HEK293 (cell line): Measurements from ENCODE around the gene PER1.

Source experiments
- CTCF ChIA-PET: fragments of 350-600 bp; formaldehyde crosslinking; extraction: SDS; loops from one replicate; lab custom pipeline; 2021; ENCODE audit warnings: antibody characterized with exemption; lab: Yijun Ruan, JAX
- POLR2A ChIA-PET: fragments of 300-600 bp; formaldehyde crosslinking; extraction: SDS; loops from one replicate; lab custom pipeline; 2020; ENCODE audit warnings: antibody characterized with exemption, inconsistent platforms; lab: Yijun Ruan, JAX
- H3K27ac ChIP-seq: fragments of 200-500 bp; sonication (Bioruptor generic); 2 replicates; pipeline ENCODE4 v1.5.1; 2014; ENCODE audit warnings: low read depth, low read length, control low read depth, inconsistent platforms; ENCODE audit errors: extremely low read depth
- H3K36me3 ChIP-seq, 2 experiments: fragments of 200-500 bp in 1 of 2; sonication (Bioruptor generic) in 1 of 2; 1 replicate in 1 of 2; 2 replicates in 1 of 2; pipeline ENCODE4 v1.5.1; 2014 to 2017; ENCODE audit warnings: inconsistent platforms in 2 of 2, low read length in 2 of 2; ENCODE audit not compliant: control insufficient read depth in 2 of 2, insufficient read depth in 1 of 2
- H3K4me1 ChIP-seq: fragments of 200-500 bp; sonication (Bioruptor generic); 2 replicates; pipeline ENCODE4 v1.5.1; 2014; ENCODE audit warnings: mild to moderate bottlenecking, low read length, inconsistent platforms; ENCODE audit not compliant: control insufficient read depth, insufficient read depth
- H3K4me3 ChIP-seq: 2 replicates; pipeline ENCODE4 v1.5.1; 2011; ENCODE audit warnings: low read depth, mild to moderate bottlenecking, control low read depth, low read length, moderate library complexity
- H3K9me3 ChIP-seq: fragments of 200-500 bp; sonication (Bioruptor generic); 2 replicates; pipeline ENCODE4 v1.5.1; 2014; ENCODE audit warnings: low read depth, low read length, inconsistent platforms; ENCODE audit not compliant: control insufficient read depth, insufficient read depth
- GLI2 ChIP-seq: fragments of 450-650 bp; formaldehyde crosslinking; IDR thresholded peaks from 2 replicates; pipeline ENCODE4; 2017; ENCODE audit warnings: missing biosample characterization, missing genetic modification characterization, low read depth, borderline replicate concordance
- GLI4 ChIP-seq: fragments of 450-650 bp; formaldehyde crosslinking; IDR thresholded peaks from 2 replicates; pipeline ENCODE4 v1.5.1; 2016; ENCODE audit warnings: missing biosample characterization, missing genetic modification characterization
- KLF10 ChIP-seq: fragments of 450-650 bp; IDR thresholded peaks from 2 replicates; pipeline ENCODE4 v1.5.1; 2018; ENCODE audit warnings: missing biosample characterization, mild to moderate bottlenecking, missing genetic modification characterization
- RBAK ChIP-seq: fragments of 450-650 bp; formaldehyde crosslinking; IDR thresholded peaks from 2 replicates; pipeline ENCODE4 v1.5.1; 2016; ENCODE audit warnings: missing biosample characterization, missing genetic modification characterization
- ZBTB17 ChIP-seq: fragments of 450-650 bp; formaldehyde crosslinking; IDR thresholded peaks from 2 replicates; pipeline ENCODE4 v1.5.1; 2016; ENCODE audit warnings: missing biosample characterization, missing genetic modification characterization
- ZBTB7A ChIP-seq: fragments of 450-650 bp; formaldehyde crosslinking; IDR thresholded peaks from 2 replicates; pipeline ENCODE4 v1.5.1; 2016; ENCODE audit warnings: low read depth, missing biosample characterization, missing genetic modification characterization
- ZEB2 ChIP-seq: fragments of 450-650 bp; formaldehyde crosslinking; IDR thresholded peaks from 2 replicates; pipeline ENCODE4 v1.5.1; 2016; ENCODE audit warnings: missing biosample characterization, missing genetic modification characterization
- ZNF138 ChIP-seq: fragments of 450-650 bp; formaldehyde crosslinking; IDR thresholded peaks from 2 replicates; pipeline ENCODE4 v1.5.1; 2016; ENCODE audit warnings: missing biosample characterization, missing genetic modification characterization, borderline replicate concordance
- ZNF19 ChIP-seq: fragments of 450-650 bp; formaldehyde crosslinking; IDR thresholded peaks from 2 replicates; pipeline ENCODE4; 2016; ENCODE audit warnings: missing biosample characterization, missing genetic modification characterization, low read depth
- ZNF221 ChIP-seq: fragments of 450-650 bp; formaldehyde crosslinking; IDR thresholded peaks from 2 replicates; pipeline ENCODE4 v1.5.1; 2017; ENCODE audit warnings: missing biosample characterization, missing genetic modification characterization, borderline replicate concordance
- ZNF302 ChIP-seq: fragments of 450-650 bp; formaldehyde crosslinking; IDR thresholded peaks from 2 replicates; pipeline ENCODE4 v1.5.1; 2016; ENCODE audit warnings: missing biosample characterization, missing genetic modification characterization, low read depth
- ZNF341 ChIP-seq: fragments of 450-650 bp; formaldehyde crosslinking; IDR thresholded peaks from 2 replicates; pipeline ENCODE4; 2016; ENCODE audit warnings: low read depth, missing biosample characterization, missing genetic modification characterization
- ZNF426 ChIP-seq: fragments of 450-650 bp; formaldehyde crosslinking; IDR thresholded peaks from 2 replicates; pipeline ENCODE4 v1.5.1; 2017; ENCODE audit warnings: missing biosample characterization, missing genetic modification characterization, mild to moderate bottlenecking, inconsistent platforms, moderate library complexity
- ZNF610 ChIP-seq: fragments of 450-650 bp; formaldehyde crosslinking; IDR thresholded peaks from 2 replicates; pipeline ENCODE4 v1.5.1; 2016; ENCODE audit warnings: missing biosample characterization, missing genetic modification characterization, borderline replicate concordance
- ZNF621 ChIP-seq: fragments of 450-650 bp; formaldehyde crosslinking; IDR thresholded peaks from 2 replicates; pipeline ENCODE4 v1.5.1; 2017; ENCODE audit warnings: missing biosample characterization, missing genetic modification characterization
- ZNF664 ChIP-seq: fragments of 450-650 bp; formaldehyde crosslinking; IDR thresholded peaks from 2 replicates; pipeline ENCODE4 v1.5.1; 2016; ENCODE audit warnings: missing biosample characterization, missing genetic modification characterization
- ZNF707 ChIP-seq: fragments of 450-650 bp; formaldehyde crosslinking; IDR thresholded peaks from 2 replicates; pipeline ENCODE4 v1.5.1; 2016; ENCODE audit warnings: missing biosample characterization, missing genetic modification characterization
- ZNF837 ChIP-seq: fragments of 450-650 bp; formaldehyde crosslinking; IDR thresholded peaks from 2 replicates; pipeline ENCODE4 v1.5.1; 2016; ENCODE audit warnings: missing biosample characterization, missing genetic modification characterization
- TF ChIP-seq, protein P1 (sequence below): fragments of 450-650 bp; formaldehyde crosslinking; IDR thresholded peaks from 2 replicates; pipeline ENCODE4 v1.5.1; 2016; ENCODE audit warnings: missing biosample characterization, missing genetic modification characterization, borderline replicate concordance
- TF ChIP-seq, protein P2 (sequence below): fragments of 450-650 bp; formaldehyde crosslinking; IDR thresholded peaks from 2 replicates; pipeline ENCODE4 v1.5.1; 2016; ENCODE audit warnings: missing biosample characterization, missing genetic modification characterization
- TF ChIP-seq, protein P3 (sequence below): fragments of 450-650 bp; formaldehyde crosslinking; IDR thresholded peaks from 2 replicates; pipeline ENCODE4 v1.5.1; 2016; ENCODE audit warnings: missing biosample characterization, missing genetic modification characterization
- TF ChIP-seq, protein P4 (sequence below): fragments of 450-650 bp; formaldehyde crosslinking; IDR thresholded peaks from 2 replicates; pipeline ENCODE4 v1.5.1; 2017; ENCODE audit warnings: missing biosample characterization, missing genetic modification characterization
- TF ChIP-seq, protein P5 (sequence below): fragments of 450-650 bp; IDR thresholded peaks from 2 replicates; pipeline ENCODE4 v1.5.1; 2018; ENCODE audit warnings: missing biosample characterization, mild to moderate bottlenecking, missing genetic modification characterization
- TF ChIP-seq, protein P6 (sequence below): fragments of 450-650 bp; formaldehyde crosslinking; IDR thresholded peaks from 2 replicates; pipeline ENCODE4 v1.5.1; 2017; ENCODE audit warnings: missing biosample characterization, missing genetic modification characterization

The PER1 gene

DNA sequence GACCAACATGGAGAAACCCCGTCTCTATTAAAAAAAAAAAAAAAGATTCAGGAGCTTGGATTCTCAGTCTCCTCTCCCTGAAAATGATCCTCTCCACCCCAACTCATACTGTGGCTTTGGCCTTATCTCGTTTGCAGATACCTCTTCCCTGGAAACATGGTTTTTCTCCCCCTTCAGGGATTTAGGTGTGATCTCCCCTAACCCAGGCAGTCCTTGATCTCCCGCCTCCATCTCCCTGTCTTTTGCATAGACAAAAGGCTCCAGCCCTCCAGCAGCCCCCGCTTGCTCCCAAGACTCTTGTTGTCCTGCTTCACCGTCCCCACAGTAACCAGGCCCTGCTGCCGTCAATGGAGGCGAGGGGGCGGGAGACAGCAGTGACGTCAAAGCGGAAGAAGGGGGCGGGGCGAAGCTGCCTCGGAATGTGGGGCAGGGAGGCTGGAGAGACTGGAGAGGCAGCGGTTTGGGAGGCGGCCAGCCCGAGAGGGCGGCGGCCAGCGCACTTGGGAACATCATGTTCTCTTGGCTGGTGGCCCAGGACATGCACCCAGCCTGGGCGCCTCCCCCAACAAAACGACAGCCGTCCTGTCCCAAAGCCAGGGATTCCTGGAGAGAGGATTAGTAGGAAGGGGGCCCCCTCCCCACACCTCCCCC lies 1.9 kb upstream of the PER1 start:
- Histone ChIP-seq H3K36me3 (peaks cover 4 to 21% of the 10 kb centered on the region in 2 experiments; a peak in 2 of 3 replicates), H3K4me1 (peaks cover 25% of the 10 kb centered on the region), H3K4me3 (peak overlapping the region; percentile 13), H3K9me3 (no peaks in the 10 kb centered on the region), H3K27ac (peak overlapping the region; percentile 74)
- CTCF ChIA-PET = interaction anchor here (0.6 to 7.3 kb wide), 11 partner anchors 15 to 1362 kb away, joined by 3 to 91 read pairs (median 4); partner anchors contain the start of genes ALOX12B and ALOXE3
- POLR2A ChIA-PET = interaction anchor here (0.6 to 2.0 kb wide), 15 partner anchors 9 to 297 kb away, joined by 3 to 16 read pairs (median 4); partner anchors contain the start of genes ALOXE3, AURKB, BORCS6 and KRABD2
- TF ChIP-seq, protein P1, sequence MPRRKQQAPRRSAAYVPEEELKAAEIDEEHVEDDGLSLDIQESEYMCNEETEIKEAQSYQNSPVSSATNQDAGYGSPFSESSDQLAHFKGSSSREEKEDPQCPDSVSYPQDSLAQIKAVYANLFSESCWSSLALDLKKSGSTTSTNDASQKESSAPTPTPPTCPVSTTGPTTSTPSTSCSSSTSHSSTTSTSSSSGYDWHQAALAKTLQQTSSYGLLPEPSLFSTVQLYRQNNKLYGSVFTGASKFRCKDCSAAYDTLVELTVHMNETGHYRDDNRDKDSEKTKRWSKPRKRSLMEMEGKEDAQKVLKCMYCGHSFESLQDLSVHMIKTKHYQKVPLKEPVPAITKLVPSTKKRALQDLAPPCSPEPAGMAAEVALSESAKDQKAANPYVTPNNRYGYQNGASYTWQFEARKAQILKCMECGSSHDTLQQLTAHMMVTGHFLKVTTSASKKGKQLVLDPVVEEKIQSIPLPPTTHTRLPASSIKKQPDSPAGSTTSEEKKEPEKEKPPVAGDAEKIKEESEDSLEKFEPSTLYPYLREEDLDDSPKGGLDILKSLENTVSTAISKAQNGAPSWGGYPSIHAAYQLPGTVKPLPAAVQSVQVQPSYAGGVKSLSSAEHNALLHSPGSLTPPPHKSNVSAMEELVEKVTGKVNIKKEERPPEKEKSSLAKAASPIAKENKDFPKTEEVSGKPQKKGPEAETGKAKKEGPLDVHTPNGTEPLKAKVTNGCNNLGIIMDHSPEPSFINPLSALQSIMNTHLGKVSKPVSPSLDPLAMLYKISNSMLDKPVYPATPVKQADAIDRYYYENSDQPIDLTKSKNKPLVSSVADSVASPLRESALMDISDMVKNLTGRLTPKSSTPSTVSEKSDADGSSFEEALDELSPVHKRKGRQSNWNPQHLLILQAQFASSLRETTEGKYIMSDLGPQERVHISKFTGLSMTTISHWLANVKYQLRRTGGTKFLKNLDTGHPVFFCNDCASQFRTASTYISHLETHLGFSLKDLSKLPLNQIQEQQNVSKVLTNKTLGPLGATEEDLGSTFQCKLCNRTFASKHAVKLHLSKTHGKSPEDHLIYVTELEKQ (tag by site-specific recombination) = 0 out of 2 replicates have a peak, but pooled peaks have one; percentile 18
- TF ChIP-seq ZNF837 = no peak
- no peak for TF ChIP-seq ZNF610 (tag by site-specific recombination)
- no peak for TF ChIP-seq ZNF426
- no peak for TF ChIP-seq GLI4 (tag by site-specific recombination)
- TF ChIP-seq ZNF138 (tag by site-specific recombination) = no peak
- peak; percentile 98 for TF ChIP-seq KLF10 (tag by site-specific recombination)
- TF ChIP-seq ZNF707 = no peak
- TF ChIP-seq ZNF341 = peak; percentile 94
- TF ChIP-seq ZEB2 (tag by site-specific recombination) = peak; percentile 56; the same call in 1 of the 2 replicates
- TF ChIP-seq, protein P2, sequence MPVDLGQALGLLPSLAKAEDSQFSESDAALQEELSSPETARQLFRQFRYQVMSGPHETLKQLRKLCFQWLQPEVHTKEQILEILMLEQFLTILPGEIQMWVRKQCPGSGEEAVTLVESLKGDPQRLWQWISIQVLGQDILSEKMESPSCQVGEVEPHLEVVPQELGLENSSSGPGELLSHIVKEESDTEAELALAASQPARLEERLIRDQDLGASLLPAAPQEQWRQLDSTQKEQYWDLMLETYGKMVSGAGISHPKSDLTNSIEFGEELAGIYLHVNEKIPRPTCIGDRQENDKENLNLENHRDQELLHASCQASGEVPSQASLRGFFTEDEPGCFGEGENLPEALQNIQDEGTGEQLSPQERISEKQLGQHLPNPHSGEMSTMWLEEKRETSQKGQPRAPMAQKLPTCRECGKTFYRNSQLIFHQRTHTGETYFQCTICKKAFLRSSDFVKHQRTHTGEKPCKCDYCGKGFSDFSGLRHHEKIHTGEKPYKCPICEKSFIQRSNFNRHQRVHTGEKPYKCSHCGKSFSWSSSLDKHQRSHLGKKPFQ (tag by site-specific recombination) = peak; percentile 32; the same call in 1 of the 2 replicates
- TF ChIP-seq, protein P3, sequence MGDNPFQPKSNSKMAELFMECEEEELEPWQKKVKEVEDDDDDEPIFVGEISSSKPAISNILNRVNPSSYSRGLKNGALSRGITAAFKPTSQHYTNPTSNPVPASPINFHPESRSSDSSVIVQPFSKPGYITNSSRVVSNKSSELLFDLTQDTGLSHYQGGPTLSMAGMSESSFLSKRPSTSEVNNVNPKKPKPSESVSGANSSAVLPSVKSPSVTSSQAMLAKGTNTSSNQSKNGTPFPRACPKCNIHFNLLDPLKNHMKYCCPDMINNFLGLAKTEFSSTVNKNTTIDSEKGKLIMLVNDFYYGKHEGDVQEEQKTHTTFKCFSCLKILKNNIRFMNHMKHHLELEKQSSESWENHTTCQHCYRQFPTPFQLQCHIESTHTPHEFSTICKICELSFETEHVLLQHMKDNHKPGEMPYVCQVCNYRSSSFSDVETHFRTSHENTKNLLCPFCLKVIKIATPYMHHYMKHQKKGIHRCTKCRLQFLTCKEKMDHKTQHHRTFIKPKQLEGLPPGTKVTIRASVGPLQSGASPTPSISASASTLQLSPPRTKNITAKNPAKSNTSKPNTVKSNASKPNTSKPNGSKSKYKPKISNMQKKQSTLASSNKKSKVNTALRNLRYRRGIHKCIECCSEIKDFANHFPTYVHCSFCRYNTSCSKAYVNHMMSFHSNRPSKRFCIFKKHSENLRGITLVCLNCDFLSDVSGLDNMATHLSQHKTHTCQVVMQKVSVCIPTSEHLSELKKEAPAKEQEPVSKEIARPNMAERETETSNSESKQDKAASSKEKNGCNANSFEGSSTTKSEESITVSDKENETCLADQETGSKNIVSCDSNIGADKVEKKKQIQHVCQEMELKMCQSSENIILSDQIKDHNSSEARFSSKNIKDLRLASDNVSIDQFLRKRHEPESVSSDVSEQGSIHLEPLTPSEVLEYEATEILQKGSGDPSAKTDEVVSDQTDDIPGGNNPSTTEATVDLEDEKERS (tag by site-specific recombination) = no peak
- TF ChIP-seq, protein P4, sequence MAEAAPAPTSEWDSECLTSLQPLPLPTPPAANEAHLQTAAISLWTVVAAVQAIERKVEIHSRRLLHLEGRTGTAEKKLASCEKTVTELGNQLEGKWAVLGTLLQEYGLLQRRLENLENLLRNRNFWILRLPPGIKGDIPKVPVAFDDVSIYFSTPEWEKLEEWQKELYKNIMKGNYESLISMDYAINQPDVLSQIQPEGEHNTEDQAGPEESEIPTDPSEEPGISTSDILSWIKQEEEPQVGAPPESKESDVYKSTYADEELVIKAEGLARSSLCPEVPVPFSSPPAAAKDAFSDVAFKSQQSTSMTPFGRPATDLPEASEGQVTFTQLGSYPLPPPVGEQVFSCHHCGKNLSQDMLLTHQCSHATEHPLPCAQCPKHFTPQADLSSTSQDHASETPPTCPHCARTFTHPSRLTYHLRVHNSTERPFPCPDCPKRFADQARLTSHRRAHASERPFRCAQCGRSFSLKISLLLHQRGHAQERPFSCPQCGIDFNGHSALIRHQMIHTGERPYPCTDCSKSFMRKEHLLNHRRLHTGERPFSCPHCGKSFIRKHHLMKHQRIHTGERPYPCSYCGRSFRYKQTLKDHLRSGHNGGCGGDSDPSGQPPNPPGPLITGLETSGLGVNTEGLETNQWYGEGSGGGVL = peak; percentile 95
- TF ChIP-seq ZBTB17 (tag by site-specific recombination) = peak; percentile 72
- no peak for TF ChIP-seq RBAK (tag by site-specific recombination)
- TF ChIP-seq, protein P5, sequence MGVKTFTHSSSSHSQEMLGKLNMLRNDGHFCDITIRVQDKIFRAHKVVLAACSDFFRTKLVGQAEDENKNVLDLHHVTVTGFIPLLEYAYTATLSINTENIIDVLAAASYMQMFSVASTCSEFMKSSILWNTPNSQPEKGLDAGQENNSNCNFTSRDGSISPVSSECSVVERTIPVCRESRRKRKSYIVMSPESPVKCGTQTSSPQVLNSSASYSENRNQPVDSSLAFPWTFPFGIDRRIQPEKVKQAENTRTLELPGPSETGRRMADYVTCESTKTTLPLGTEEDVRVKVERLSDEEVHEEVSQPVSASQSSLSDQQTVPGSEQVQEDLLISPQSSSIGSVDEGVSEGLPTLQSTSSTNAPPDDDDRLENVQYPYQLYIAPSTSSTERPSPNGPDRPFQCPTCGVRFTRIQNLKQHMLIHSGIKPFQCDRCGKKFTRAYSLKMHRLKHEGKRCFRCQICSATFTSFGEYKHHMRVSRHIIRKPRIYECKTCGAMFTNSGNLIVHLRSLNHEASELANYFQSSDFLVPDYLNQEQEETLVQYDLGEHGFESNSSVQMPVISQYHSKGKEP (tag by site-specific recombination) = peak; percentile 66
- no peak for TF ChIP-seq ZNF19 (tag by site-specific recombination)
- no peak for TF ChIP-seq ZNF621 (tag by site-specific recombination)
- TF ChIP-seq ZBTB7A (tag by site-specific recombination) = no peak
- TF ChIP-seq, protein P6, sequence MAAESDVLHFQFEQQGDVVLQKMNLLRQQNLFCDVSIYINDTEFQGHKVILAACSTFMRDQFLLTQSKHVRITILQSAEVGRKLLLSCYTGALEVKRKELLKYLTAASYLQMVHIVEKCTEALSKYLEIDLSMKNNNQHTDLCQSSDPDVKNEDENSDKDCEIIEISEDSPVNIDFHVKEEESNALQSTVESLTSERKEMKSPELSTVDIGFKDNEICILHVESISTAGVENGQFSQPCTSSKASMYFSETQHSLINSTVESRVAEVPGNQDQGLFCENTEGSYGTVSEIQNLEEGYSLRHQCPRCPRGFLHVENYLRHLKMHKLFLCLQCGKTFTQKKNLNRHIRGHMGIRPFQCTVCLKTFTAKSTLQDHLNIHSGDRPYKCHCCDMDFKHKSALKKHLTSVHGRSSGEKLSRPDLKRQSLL = peak; percentile 85; the same call in 1 of the 2 replicates
- no peak for TF ChIP-seq ZNF221
- TF ChIP-seq ZNF302 = no peak
- TF ChIP-seq GLI2 (tag by site-specific recombination) = no peak
- no peak; the same call in 1 of the 2 replicates for TF ChIP-seq ZNF664 (tag by site-specific recombination)
